NCI-H1092 (cell line): ENCODE data around the gene WWOX.
"Not testable (repeated sequence)": the region's sequence is repeated elsewhere in the genome, so short reads cannot be mapped to it uniquely, and the experiment has no call there.

ENCODE experiments used
- DNase-seq: peaks from one replicate; lab custom pipeline; 2025; lab: John Stamatoyannopoulos, UW

The WWOX gene

GRCh38 chr16:79217375-79218011 is 1118.0 kb downstream of the WWOX start:
- DNase-seq: no peak

- no peak for DNase-seq
Measured at GRCh38 chr16:79218351-79218750, 1118.9 kb downstream of the WWOX start.

- not testable (repeated sequence) for DNase-seq
Measured at GRCh38 chr16:79225994-79226393, 1126.5 kb downstream of the WWOX start.

GRCh38 chr16:79229361-79229760 is 1129.9 kb downstream of the WWOX start:
- no peak for DNase-seq

GRCh38 chr16:79245700-79246099 is 1146.2 kb downstream of the WWOX start:
- DNase-seq: not testable (repeated sequence)

- no peak for DNase-seq
Measured at GRCh38 chr16:79247386-79247785, 1147.9 kb downstream of the WWOX start.

- no peak for DNase-seq
Measured at GRCh38 chr16:79248351-79248750, 1148.9 kb downstream of the WWOX start.

GRCh38 chr16:79250502-79251098 is 1151.1 kb downstream of the WWOX start:
- DNase-seq: peak; percentile 47

GRCh38 chr16:79253100-79253631 is 1153.7 kb downstream of the WWOX start:
- no peak for DNase-seq

GRCh38 chr16:79257953-79258490 is 1158.6 kb downstream of the WWOX start:
- DNase-seq: no peak

GRCh38 chr16:79260890-79261289 is 1161.4 kb downstream of the WWOX start:
- DNase-seq: not testable (repeated sequence)

GRCh38 chr16:79261481-79261940 is 1162.1 kb downstream of the WWOX start:
- DNase-seq: no peak

GRCh38 chr16:79261944-79262552 is 1162.6 kb downstream of the WWOX start:
- no peak for DNase-seq
